IgD-negative memory B cell (primary cell): Measurements from ENCODE around the gene LMX1B. TPM values are rescaled to one million over a fixed set of nuclear protein-coding genes. Genes with fewer than 3 reads are reported as not detected.
A peak's percentile ranks its signal among the peaks of the same experiment; 100 is the strongest.

ENCODE experiments used
- H3K27ac Mint-ChIP-seq, 3 donors: one replicate each; pipeline ENCODE4 v1.8.0; 2020 to 2022; ENCODE audit warnings: mild to moderate bottlenecking in 3 of 3, mixed read lengths in 3 of 3, moderate library complexity in 1 of 3
- H3K27me3 Mint-ChIP-seq: one replicate; pipeline ENCODE4 v1.8.0; 2021; ENCODE audit warnings: mixed read lengths
- H3K36me3 Mint-ChIP-seq: one replicate; pipeline ENCODE4 v1.8.0; 2020; ENCODE audit warnings: mild to moderate bottlenecking, mixed read lengths
- H3K4me1 Mint-ChIP-seq, 3 donors: one replicate each; pipeline ENCODE4 v1.8.0; 2020 to 2022; ENCODE audit warnings: mixed read lengths in 3 of 3, mild to moderate bottlenecking in 1 of 3
- H3K4me3 Mint-ChIP-seq, 4 donors: one replicate each; pipeline ENCODE4 v1.8.0; 2020 to 2022; ENCODE audit warnings: mild to moderate bottlenecking in 4 of 4, mixed read lengths in 4 of 4, moderate library complexity in 3 of 4
- H3K9me3 Mint-ChIP-seq, 3 donors: one replicate each; pipeline ENCODE4 v1.8.0; 2020 to 2021; ENCODE audit warnings: mixed read lengths in 3 of 3, mild to moderate bottlenecking in 1 of 3
- polyA plus RNA-seq: library from polyadenylated mRNA; unstranded; fragments of 300-500 nt; fragmentation: Illumina TruSeq; gene quantifications from one replicate; pipeline ENCODE4 v1.2.3, GENCODE V29; 2021

The LMX1B gene
- polyA plus RNA-seq, 1 donor from 2014 or later = not detected

GRCh38 chr9:126690431-126691051, 76.8 kb downstream of the LMX1B start:
- H3K4me1 Mint-ChIP-seq = no peaks in the 10 kb centered on the region
- no peak overlapping the region for H3K27ac Mint-ChIP-seq
- H3K27me3 Mint-ChIP-seq = peaks cover 26% of the 10 kb centered on the region
- no peaks in the 10 kb centered on the region for H3K36me3 Mint-ChIP-seq
- no peaks in the 10 kb centered on the region for H3K9me3 Mint-ChIP-seq
- H3K4me3 Mint-ChIP-seq = no peak overlapping the region

DNA sequence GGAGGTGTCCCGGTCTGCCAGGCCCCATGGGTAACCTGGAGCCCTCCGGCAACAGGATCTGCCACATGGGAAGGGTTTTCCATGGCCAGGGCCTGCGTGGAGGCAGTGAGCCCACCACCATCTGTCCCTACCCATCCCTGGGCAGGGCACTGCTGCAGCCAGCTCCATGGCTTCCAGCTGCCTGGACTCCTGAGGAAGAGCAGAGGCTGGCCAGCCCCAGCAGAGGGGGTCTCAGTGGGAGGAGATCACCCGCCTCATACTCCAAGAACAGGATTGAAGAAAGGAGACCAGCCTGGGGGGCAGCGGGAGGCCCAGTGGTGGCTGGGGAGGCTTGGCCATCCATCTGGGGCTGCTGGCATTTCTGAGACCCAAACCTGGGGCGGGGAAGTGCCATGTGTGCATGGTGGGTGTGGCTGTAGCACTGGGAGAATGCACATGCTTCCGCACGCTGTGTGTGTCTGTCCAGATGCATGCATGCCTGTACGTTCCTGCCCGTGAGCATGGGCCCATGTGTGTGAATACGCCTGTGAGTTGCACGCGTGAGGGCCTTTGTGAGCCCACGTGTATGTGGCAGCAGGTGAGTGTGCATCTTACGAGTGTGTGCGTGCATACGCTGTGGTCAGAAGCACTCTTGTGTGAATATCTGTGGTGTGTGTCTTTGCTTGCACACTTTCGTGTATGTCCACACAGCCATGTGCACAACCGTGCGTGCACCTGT, 78.5 kb downstream of the LMX1B start:
- H3K27ac Mint-ChIP-seq = no peak overlapping the region
- peaks cover 19% of the 10 kb centered on the region for H3K27me3 Mint-ChIP-seq

GRCh38 chr9:126692759-126693427, 79.2 kb downstream of the LMX1B start:
- Mint-ChIP-seq H3K9me3 (peaks cover 0 to 1% (median 0%) of the 10 kb centered on the region in 3 donors), H3K27ac (no peak overlapping the region), H3K4me3 (no peak overlapping the region), H3K4me1 (no peaks in the 10 kb centered on the region), H3K36me3 (no peaks in the 10 kb centered on the region), H3K27me3 (peaks cover 12% of the 10 kb centered on the region)

More for the DNA sequence above, 78.5 kb downstream of the LMX1B start:
- no peak overlapping the region for H3K4me3 Mint-ChIP-seq
- no peaks in the 10 kb centered on the region for H3K4me1 Mint-ChIP-seq
- peaks cover 0 to 1% (median 0%) of the 10 kb centered on the region in 3 donors for H3K9me3 Mint-ChIP-seq
- no peaks in the 10 kb centered on the region for H3K36me3 Mint-ChIP-seq

DNA sequence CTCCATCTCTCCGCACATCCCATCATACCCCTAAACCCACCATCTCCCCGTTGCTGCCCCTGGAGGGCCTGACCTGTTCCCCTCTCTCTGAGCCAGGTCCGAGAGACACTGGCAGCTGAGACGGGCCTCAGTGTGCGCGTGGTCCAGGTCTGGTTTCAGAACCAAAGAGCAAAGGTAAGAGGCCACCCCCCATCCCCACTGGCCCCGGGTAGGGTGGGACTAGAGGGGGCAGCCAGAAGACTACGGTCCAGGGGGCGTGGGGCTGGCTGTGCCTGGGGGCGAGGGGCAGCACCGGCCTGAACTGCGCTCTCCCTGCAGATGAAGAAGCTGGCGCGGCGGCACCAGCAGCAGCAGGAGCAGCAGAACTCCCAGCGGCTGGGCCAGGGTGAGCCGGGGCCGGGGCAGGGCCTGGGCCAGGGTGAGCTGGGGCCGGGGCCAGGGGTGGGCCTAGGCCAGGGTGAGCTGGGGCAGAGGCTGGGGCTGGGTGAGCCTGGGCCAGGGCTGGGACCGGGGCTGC, 79.8 kb downstream of the LMX1B start:
- Mint-ChIP-seq H3K27ac (no peak overlapping the region), H3K4me3 (no peak overlapping the region), H3K36me3 (no peaks in the 10 kb centered on the region), H3K9me3 (peaks cover 0 to 1% (median 0%) of the 10 kb centered on the region in 3 donors), H3K4me1 (no peaks in the 10 kb centered on the region), H3K27me3 (peaks cover 12% of the 10 kb centered on the region)

DNA sequence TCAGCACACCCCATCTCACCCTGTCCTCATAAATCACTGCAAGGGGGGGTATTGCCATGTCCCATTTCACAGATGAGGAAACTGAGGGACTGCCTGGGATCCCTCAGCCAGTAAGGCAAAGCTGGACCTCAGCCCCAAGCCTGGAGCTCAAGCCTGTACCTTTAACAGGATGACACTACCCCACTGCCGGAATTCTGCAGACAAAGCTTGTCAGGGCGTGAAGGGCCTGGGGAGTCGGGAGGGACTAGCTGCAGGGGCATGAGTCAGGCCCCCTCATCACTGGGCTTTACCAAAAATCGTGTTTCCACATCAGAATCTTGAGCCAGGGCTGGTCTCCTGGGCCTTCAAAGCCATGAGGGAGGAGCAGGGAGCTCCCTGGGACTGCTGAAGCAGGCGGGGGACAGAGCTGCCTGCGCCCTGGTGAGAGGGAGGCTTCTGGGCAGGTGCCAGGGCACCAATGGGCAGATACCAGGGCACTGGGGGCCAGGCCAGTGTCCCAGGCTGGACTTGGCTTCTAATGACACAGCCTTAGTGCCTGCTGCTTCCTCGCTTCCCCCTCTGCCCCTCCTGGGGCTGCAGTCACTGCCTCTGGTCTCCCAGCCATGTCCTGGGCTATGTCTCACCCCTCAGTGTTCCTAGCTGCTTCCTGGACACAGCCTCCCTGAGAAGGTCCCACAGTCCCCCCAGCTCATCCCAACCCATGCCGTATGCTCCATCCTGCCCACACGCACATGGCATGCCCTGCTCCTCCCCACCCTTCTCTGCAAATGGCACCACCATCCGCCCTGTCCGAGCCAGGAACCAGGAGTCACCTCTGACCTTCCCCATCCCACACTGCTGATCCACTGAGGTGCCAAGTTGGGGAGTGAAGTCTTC, 80.7 kb downstream of the LMX1B start:
- no peaks in the 10 kb centered on the region for H3K36me3 Mint-ChIP-seq
- peaks cover 0 to 1% (median 0%) of the 10 kb centered on the region in 3 donors for H3K9me3 Mint-ChIP-seq
- H3K4me3 Mint-ChIP-seq = no peak overlapping the region
- no peak overlapping the region for H3K27ac Mint-ChIP-seq
- H3K4me1 Mint-ChIP-seq = no peaks in the 10 kb centered on the region
- H3K27me3 Mint-ChIP-seq = peaks cover 15% of the 10 kb centered on the region

DNA sequence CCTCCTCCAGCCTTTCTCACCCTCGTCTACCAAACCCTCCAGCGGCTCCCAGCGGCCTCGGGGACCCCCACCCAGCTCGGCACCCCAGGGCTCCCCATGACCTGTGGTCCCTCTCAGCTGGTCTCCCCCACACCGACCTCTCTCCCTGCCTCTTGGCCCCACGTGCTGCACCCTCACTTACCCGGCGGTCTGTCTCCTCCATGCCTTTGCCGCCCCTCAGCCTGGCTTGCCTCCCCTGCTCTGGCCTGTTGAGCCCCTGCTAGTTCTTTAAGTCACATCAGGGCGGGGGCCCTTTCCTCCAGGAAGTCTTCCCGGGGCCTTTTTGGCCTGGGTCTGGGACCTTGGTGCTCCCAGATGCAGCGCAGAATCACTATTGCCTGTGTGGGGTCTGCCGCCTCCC, 81.5 kb downstream of the LMX1B start:
- Mint-ChIP-seq H3K4me1 (no peaks in the 10 kb centered on the region), H3K9me3 (peaks cover 0 to 1% (median 0%) of the 10 kb centered on the region in 3 donors), H3K36me3 (no peaks in the 10 kb centered on the region), H3K27me3 (peaks cover 15% of the 10 kb centered on the region), H3K27ac (no peak overlapping the region), H3K4me3 (peak overlapping the region in 1 of 4 donors; percentile 57)

DNA sequence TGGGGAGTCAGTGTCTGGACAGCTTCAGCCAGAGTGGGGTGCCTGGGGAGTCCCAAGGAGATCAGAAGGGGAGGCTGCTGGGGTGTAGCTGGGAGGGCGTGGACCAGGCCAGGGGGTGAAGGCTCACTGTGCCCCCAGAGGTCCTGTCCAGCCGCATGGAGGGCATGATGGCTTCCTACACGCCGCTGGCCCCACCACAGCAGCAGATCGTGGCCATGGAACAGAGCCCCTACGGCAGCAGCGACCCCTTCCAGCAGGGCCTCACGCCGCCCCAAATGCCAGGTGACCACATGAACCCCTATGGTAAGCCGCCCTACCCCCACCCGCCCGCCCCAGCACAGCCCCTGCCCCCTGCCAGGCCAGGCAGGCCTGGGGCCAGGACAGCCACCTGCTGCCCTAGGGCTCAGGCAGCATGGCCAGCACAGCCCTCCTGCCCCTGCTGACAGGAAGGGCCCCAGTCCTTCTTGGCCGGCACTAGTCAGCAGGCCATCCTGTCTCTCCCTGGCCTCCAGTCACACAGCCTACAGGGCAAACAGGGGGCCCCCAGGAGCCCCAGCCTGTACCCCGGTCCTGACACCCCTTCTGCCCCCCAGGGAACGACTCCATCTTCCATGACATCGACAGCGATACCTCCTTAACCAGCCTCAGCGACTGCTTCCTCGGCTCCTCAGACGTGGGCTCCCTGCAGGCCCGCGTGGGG, 82.1 kb downstream of the LMX1B start:
- Mint-ChIP-seq H3K4me3 (peak overlapping the region in 1 of 4 donors; percentile 57), H3K4me1 (no peaks in the 10 kb centered on the region), H3K27ac (no peak overlapping the region), H3K36me3 (no peaks in the 10 kb centered on the region), H3K9me3 (peaks cover 0 to 1% (median 0%) of the 10 kb centered on the region in 3 donors), H3K27me3 (peaks cover 10% of the 10 kb centered on the region)

DNA sequence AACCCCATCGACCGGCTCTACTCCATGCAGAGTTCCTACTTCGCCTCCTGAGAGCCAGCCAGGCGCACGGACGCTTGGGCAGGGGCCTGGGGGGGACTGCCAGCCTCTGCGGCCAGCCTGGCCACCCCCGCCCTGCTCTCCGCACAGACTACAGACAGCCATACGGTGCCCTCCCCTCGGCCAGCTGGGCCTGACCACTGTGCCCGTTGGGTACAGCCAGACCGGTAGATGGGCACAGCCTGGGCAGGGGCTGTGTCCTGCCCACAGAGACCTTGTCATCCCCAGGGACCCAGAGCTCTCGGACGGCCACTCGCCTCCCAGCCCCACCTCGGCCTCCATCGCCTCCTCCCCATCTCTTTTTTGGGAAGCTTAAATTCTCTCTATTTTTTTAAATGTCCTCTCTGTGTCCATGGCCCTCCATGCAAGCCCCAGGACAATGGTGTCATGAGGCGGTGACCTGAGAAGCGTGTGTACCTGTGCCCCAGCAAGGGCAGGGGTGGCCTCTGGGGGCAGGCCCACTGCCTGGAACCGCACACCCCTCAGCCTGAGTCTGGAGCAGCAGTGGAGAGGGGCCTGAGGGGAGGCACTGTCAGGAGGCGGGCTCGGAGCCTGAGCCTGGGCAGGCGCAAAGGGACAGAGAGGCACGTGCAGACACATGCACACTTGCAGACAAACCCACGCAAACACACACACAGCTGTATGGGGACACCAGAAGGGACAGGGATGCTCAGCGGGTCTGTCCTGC, 82.8 kb downstream of the LMX1B start:
- H3K27me3 Mint-ChIP-seq = peaks cover 13% of the 10 kb centered on the region
- H3K27ac Mint-ChIP-seq = no peak overlapping the region
- no peaks in the 10 kb centered on the region for H3K36me3 Mint-ChIP-seq
- peaks cover 0 to 1% (median 0%) of the 10 kb centered on the region in 3 donors for H3K9me3 Mint-ChIP-seq
- no peaks in the 10 kb centered on the region for H3K4me1 Mint-ChIP-seq
- H3K4me3 Mint-ChIP-seq = no peak overlapping the region

GRCh38 chr9:126697330-126697729, 83.6 kb downstream of the LMX1B start:
- H3K4me1 Mint-ChIP-seq = no peaks in the 10 kb centered on the region
- H3K36me3 Mint-ChIP-seq = no peaks in the 10 kb centered on the region
- no peak overlapping the region for H3K4me3 Mint-ChIP-seq
- H3K27me3 Mint-ChIP-seq = peaks cover 17% of the 10 kb centered on the region
- peaks cover 0 to 1% (median 0%) of the 10 kb centered on the region in 3 donors for H3K9me3 Mint-ChIP-seq
- no peak overlapping the region for H3K27ac Mint-ChIP-seq

- Mint-ChIP-seq H3K27me3 (peaks cover 25% of the 10 kb centered on the region), H3K27ac (peak overlapping the region in 1 of 3 donors; percentile 11), H3K36me3 (no peaks in the 10 kb centered on the region)
These were observed 84.5 kb downstream of the LMX1B start for GRCh38 chr9:126698251-126698650.

DNA sequence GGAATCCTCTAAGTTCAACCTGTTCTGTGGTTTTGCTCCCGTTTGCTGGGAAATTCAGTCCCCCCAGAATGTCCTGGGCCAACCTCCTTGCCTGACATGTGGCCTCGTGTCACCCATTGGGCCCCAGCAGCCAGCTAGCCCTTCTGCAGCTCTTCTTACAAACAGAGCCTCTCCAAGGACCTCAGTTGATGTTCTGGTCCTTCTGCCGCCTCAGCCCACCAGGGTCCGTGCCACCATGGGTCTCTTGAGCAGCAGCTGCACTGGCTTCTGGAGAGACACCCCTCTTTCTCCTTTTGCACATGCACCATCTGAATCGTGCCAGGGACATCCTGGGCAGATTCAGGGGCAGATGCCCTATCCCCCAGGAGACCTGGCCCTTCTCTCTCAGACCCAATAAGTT, 85.0 kb downstream of the LMX1B start:
- Mint-ChIP-seq H3K27ac (peak overlapping the region in 1 of 3 donors; percentile 11), H3K27me3 (peaks cover 28% of the 10 kb centered on the region), H3K4me1 (no peaks in the 10 kb centered on the region), H3K36me3 (no peaks in the 10 kb centered on the region), H3K9me3 (peaks cover 0 to 1% (median 0%) of the 10 kb centered on the region in 3 donors), H3K4me3 (no peak overlapping the region)

More at GRCh38 chr9:126698251-126698650, 84.5 kb downstream of the LMX1B start:
- H3K4me3 Mint-ChIP-seq = no peak overlapping the region
- H3K4me1 Mint-ChIP-seq = no peaks in the 10 kb centered on the region
- peaks cover 0 to 1% (median 0%) of the 10 kb centered on the region in 3 donors for H3K9me3 Mint-ChIP-seq

DNA sequence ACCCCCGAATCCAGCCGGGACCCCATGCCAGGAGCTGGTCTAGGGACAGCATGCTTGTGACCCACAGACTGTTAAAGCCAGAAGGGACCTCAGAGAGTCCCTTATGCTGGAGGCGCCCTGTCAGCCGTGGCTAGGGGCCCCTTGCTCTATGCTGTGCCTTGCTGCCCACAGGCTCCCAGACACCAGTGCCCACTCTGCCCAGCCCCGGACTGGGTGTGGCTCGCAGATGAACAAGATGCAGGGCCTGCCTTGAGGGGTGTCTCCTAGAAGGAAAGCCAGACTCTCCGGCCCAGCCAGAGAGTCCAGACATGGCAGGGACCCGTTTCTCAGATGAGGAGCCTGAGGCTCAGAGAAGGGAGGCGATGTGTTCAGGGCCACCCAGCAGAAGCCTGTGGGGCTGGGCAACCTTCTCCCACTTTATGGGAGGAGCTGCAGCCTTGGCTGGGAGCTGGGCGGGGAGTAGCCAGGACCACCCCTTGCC, 85.7 kb downstream of the LMX1B start:
- no peak overlapping the region for H3K27ac Mint-ChIP-seq
- H3K27me3 Mint-ChIP-seq = peaks cover 32% of the 10 kb centered on the region
- H3K36me3 Mint-ChIP-seq = no peaks in the 10 kb centered on the region
- peak overlapping the region in 1 of 4 donors; percentile 51 for H3K4me3 Mint-ChIP-seq
- H3K9me3 Mint-ChIP-seq = peaks cover 0 to 1% (median 0%) of the 10 kb centered on the region in 3 donors
- peaks cover 0 to 1% (median 0%) of the 10 kb centered on the region in 3 donors for H3K4me1 Mint-ChIP-seq

DNA sequence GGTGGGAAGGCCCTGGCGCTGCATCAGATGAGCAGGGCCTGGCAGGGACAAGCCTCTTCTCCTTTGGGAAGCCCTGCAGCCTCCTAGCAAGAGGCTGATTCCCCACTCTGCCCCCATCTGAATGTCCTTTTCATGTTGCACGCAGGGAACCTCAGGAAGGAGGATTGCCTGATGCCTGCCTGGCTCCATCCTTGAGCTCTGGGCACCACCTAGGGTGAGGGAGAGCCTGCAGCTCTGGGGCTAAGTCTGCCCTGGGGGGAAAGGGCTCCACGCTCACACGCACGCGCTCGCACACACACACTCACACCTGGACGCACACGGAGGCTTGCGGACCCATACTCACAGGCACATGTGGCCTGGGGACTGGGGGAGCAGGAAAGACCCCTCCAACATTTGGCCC, 86.6 kb downstream of the LMX1B start:
- Mint-ChIP-seq H3K4me1 (peaks cover 0 to 4% (median 2%) of the 10 kb centered on the region in 3 donors), H3K27me3 (peaks cover 36% of the 10 kb centered on the region), H3K36me3 (no peaks in the 10 kb centered on the region), H3K9me3 (peaks cover 0 to 1% (median 0%) of the 10 kb centered on the region in 3 donors), H3K27ac (no peak overlapping the region), H3K4me3 (no peak overlapping the region)
